GF-D8 (cell line): ENCODE data around the gene DTNB.

ENCODE experiments used
- DNase-seq: peaks from one replicate; lab custom pipeline; 2025; lab: John Stamatoyannopoulos, UW

Gene DTNB

DNA sequence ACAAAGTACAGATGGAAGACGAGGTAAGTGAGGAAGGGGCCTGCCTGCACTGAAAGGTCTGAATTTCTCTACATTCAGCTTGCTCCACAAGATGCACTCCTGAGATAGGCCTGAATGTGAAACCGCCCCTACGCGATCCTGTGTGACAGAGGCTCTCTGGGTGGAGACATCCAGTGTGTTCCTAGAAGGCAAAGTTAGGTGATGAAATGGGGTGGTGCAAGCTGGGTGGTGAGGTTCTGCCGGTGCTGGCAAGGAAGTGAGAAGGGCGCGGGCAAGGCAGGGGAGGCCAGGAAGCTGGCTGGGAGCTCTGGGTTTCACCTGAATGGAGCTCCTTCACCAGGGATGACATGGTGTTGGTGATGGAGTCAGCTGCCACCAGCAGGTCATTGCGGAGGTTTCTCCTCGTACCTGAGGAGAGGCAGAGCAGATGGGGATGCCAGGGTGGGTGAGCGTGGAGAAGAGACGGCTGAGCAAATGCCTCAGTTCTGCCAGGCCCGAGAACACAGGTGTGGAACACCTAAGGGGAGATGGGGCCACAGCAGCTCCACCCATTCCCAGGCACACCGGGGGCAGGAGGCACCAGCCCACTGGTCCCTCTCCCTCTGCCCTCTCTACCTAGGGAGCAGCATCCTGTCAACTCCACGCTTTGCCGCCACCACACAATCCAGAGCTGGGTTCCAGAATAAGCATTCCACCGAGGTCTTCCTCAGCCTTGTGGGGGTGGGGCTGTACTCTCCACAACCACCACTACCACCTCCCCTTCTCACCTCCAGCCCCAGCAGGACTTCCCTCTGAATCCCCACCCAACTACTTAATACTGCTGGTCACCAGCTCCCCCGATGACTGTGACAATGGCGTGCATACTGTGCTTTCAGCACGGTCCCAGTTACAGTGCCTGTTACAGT lies 286.2 kb downstream of the DTNB start:
- no peak for DNase-seq

DNA sequence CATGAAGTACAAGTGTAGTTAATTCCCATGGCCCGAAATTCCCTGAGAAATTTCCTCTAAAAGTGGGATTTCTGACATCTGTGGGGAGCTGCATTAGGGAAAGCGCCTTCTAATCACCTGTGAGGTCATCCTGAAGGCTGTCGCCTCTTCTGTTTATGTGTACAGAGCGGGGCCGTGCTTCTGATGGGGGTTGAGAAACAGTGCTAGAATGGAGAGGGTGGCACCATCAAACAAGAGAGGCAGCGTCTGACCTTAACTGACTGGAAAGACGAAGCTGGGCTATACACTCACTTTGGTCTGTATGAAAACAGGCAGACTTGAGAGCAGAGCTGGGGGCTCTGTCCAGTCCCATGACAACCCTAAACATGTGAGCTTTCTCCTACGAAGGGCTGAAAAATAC lies 287.5 kb downstream of the DTNB start:
- no peak for DNase-seq

DNA sequence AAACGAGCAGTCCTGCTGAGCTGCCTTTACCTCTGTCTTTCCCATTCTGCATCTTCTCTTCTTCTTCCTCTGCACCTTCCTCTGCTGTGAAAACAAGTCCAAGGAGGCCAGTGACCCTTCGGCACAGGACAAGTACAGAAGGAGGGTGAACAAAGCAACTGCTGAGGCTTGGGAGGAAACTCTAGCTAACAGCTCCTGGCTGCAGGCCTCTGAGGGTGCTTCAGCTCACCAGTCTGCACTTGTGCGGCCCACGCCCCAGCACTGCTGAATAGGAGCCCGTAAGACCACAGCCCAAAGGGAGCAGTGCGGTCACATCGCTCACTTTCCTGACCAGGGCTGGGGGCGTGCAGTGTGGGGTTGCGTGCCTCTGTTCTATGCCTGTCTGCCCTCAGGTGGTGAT lies 289.6 kb downstream of the DTNB start:
- DNase-seq = no peak

DNA sequence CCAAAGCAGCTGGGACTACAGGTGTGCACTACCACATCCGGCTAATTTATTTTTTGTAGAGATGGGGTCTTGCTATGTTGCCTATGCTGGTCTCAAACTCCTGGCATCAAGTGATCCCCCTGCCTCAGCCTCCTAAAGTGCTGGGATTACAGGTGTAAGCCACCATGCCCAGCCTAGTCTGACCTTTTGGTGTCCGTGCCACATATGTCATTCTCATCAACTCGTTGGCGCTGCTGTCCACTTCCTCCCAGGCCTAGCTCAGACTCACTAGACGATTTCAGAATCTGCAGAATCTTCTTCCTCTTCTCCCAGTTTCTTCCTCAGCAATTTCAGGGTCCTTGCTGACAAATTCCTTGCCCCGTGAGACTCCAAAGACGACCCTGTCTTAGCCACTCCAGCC lies 291.9 kb downstream of the DTNB start:
- no peak for DNase-seq

DNA sequence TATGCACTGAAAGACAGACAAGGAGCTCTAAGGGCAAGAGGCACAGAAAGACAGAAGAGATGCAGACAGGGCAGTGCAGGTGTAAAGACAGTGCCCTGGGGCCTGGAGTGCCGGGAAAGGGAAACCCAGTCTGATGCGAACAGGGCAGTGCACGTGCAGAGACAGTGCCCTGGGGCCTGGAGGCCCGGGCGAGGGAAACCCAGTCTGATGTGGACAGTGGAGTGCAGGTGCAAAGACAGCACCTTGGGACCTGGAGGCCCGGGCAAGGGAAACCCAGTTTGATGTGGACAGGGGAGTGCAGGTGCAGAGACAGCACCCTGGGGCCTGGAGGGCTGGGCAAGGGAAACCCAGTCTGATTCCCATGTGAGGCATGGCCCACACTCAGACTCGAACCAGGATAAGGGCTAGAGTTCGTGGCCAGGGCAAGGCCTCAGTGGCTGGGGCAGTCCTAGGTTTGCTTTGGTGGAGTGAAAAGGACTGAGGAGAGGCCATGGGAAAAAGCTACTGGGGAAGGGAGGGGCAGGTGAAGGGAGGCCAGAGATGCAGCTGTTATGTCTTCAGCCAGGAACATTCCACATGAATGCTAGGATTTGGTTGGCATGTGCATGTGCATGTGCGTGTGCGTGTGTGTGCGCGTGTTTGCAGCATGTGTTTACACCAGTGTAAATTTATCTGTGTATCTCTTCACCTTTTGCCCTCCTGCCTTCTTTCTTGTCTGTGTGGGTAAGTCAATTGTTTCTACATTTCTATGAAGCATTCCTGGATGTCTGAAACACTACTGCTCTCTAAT lies 292.6 kb downstream of the DTNB start:
- DNase-seq = no peak

DNA sequence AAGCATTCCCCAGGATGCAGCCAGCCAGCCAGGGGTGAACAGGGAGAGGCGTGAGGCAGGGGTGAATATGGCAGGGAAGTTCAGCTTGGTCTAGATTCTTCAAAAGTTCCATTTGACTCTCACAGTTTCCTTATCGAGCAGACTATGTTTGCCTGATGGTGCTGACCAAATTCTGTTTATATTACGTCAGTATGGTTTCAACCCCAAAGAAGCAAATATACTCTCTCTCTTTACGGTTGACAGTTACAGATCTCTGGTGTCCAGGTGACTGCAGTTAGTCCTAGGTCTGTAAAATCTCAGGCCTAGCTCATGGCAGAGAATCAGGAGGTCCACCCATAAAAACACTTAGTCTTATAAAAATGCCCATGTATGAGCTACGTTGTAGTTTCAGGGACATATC lies 293.4 kb downstream of the DTNB start:
- DNase-seq = no peak

DNA sequence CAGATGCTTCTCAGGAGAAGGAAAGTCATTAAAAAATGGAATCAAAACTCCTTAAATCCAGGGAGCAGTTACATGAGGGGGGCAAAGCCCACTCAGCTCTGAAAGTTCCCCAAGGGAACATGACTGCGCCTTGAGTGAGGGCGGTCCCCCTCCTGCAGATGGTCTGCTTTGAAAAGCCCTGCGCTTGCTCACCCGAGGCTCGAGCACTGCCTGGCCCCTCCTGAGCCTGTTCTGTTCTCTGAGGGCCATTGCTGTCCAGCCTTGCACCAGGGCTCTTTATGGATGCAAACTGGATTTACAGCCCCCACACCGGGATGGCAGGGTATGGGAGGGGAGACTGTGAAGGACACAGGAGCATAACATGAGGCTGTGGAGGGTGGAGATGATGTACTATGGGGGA lies 293.8 kb downstream of the DTNB start:
- DNase-seq = no peak

DNA sequence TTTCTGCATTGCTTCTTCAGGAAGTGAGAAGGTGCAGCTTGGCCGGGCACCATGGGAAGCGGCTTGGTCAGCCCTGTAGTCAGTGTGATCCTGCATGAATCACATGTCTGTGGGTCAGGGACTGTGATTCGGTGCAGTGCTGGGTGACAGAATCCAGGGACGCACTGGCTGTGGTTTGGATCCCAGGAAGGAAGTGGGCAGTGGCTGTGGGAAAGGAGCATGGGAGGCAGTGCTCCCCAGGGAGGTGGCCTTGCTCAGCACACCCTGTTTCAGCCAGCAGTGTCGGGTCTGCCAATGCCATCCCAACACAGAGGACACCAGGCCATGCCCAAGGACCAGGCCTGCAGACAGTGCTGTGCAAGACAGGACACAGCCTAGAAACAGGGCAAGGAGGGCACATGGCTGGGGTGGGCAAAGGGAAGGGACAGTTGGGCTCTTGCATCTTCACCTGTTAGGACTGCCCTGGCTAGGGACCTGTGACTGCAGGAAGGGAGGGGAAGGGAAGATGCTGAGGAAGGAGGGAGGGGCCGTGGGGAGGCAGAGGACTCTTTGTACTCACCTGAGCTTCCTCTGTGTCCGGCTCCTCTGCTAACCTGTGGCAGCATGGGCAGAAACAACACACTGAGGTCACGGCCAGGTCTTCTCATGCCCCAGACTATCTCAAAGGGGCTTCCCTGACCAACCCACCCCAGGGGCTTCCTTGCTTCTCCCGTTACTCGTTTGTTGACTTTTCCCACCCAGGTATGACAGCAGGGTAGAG lies 294.5 kb downstream of the DTNB start:
- DNase-seq = no peak

DNA sequence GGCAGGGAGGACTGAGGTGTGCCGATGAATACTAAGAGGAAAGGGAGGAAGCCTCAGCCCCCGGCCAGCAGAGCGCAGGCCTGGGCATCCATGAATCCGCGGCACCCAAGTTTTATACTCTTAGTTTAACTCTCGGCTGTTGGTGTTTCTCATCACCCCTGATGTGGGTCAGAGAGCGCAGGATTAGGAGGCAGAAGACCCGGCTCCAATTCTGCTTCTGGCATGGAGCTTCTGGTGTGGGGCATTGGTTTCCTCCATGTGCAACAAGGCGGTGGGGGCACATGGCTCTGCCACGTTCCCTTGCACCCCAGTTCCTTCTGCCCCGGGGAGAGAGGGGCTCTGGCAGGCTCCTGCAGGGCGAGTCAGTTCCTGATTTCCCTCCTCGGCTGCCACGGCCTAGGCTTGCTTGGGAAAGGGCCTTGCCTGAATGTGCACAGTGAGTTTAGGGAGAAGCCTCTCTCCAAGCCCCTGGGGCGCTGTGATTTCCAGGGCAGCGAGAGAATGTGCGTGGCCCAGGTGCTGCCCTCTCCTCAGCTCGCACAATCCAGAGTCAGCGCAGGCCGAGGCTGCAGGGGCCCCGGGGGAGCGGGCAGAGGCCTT lies 295.5 kb downstream of the DTNB start:
- no peak for DNase-seq

DNA sequence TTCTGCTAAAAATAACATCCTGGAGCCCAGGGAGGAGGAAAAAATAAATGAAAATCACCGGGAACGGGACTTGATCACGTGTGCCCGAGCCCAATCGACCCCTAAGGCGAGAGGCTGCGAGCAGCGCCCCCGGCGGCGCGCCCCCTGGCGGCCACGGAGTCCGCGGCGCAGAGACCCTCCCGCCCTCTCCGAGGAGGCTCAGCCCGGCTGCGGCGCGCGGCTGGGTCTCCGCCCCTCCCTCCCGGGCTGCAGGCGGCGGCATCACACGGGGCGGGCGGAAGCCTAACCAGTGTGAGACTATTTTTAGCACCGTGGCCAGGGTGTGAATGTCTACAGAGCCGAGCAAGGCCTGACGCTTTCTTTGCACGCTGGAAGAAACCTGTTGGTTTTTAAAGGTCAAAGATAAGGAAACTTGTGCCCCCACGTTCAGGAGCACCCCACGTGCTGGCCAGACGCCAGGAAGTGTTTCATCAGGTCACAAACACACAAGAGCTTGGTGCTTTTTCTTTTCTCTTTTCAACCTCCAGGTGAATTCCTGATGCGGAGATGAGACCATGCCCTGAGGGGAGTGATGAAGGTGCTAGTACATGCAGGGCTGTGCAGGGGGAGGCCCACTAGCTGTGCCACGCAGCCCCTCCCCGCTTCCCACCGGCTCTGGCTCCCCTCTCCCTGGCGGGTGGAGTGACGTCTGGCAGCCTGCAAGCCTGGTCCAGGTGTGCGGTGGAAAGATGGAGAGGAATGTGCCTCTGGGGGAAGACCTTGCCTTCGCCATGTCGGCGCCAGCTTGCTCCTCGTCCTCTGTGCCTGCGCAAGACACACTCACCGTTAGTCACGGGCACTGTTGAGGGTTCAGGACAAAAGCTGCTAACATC lies 296.4 kb downstream of the DTNB start:
- peak; percentile 47 for DNase-seq

DNA sequence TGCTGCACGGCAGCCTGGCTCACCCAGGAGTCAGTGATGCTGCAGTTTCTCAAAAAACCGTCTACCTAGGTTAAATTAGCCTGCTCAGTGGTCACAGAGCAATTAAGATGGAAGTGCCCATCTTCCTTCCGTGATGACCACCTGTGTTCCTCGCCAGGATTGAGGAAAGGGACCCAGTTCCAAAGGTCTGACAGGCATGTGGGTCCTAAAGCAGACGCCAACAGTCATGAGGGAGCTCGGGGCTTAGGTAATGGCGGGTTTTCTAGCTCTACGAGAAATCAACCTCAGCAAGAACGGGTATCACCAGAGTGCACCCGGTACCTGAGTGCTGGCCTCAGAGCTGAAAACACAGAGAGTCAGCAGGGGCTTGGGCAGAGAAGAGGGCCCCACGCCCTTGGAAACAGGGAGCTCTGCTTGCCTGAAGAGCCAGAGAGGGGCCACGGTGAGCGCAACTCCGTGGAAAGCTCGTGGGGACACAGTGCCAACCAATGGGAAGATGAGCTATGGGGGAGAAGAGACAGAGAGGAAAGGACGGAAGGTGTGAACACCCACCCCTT lies 297.3 kb downstream of the DTNB start:
- DNase-seq = no peak

DNA sequence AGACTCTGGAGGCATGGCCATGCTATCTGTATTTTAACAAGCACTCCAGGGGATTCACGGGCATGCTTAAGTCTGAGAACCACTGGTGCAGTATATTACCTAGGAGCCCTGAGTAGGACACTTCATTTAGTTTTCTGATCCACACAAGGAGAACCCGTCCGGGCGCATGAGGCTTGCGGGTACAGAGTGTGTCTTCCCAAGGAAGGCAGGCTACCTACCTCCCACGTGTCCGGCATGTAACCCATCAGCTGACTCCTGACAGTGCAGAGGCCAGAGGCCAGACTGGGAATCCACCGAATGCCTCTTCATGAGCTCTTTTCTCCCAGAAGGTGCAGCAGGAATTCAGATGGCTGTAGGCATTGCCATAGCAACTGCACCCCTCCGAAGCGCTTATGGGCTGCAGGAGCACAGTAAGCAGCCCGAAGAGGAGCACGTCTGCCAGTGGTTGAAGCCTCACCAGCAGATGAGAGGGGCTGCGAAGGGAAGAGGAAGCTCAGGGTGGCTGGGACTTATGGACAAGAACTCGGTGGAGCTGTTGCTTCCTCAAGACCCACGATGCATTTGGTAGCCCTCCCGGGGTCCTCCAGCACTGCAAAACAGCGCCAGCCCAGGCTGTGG lies 297.9 kb downstream of the DTNB start:
- no peak for DNase-seq

DNA sequence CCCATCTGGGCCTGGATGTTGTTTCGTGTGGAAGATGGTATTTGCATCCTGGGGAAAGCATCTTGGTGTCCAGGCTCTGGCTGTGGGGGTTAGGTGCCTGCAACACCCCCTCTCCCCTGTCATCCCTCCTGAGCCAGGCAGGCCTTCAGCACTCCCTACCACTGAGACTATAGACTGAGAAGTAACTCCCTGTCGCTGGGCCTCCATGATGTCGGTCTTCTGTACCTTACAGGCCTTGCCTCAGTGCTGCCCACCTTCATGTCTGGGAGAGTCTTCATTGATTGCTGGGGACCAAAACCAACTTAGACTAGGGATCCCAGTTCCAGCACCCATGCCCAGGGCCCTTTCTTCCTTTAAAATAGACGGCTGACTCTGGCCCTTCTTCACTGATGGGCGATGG lies 298.6 kb downstream of the DTNB start:
- DNase-seq = no peak

DNA sequence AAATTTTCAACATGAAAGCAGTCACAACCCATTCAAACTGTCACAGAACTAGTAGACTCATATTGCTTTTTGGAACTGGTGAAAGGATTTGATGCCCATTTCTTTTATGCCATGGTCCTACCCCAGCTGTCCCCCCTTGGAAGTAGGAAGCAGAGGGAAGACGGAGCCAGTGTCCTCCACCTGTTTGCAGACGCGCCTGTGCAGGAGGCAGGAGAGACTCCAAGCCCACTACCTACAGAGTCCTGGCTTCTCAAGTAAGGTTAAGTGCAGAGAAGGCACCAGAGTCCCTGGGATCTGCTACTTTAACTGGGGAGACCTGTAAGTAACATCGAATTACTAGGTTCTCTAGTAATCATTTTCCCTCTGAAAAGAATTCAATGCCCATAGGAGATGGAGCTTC lies 299.0 kb downstream of the DTNB start:
- no peak for DNase-seq

DNA sequence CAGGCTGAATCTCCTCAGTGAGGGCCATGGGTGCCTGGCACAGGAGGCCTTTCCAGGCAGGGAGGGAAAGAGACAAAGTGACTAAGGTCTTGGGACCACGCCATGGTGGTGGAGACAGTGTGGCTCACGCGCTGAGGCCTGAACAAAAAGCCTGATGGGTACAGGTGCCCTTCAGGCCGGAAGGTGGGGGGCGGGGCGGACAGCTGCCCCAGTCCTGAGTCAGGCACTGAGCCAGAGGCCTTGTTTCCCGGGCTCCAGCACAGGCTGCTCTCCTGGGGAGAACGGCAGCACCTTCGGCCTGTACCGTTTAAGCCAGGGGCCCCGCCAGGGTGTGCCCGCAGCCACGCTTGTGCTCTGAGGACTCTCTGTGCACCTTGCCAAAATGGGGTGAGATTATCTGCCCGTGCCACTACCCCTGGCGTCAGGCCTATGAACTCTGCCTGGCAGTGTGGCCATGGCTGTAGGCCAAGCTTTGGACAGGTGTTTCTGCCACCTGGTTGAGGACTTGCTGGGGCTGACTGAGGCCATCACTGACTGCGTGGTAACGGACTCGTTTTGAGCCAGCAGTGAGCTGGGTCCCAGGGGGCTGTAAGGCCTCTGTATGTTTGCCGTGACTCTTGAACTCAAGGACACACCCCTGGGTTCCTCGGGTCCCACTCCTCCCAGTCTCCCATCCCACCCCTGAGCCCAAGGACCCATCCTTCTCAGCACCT lies 300.0 kb downstream of the DTNB start:
- DNase-seq = no peak

DNA sequence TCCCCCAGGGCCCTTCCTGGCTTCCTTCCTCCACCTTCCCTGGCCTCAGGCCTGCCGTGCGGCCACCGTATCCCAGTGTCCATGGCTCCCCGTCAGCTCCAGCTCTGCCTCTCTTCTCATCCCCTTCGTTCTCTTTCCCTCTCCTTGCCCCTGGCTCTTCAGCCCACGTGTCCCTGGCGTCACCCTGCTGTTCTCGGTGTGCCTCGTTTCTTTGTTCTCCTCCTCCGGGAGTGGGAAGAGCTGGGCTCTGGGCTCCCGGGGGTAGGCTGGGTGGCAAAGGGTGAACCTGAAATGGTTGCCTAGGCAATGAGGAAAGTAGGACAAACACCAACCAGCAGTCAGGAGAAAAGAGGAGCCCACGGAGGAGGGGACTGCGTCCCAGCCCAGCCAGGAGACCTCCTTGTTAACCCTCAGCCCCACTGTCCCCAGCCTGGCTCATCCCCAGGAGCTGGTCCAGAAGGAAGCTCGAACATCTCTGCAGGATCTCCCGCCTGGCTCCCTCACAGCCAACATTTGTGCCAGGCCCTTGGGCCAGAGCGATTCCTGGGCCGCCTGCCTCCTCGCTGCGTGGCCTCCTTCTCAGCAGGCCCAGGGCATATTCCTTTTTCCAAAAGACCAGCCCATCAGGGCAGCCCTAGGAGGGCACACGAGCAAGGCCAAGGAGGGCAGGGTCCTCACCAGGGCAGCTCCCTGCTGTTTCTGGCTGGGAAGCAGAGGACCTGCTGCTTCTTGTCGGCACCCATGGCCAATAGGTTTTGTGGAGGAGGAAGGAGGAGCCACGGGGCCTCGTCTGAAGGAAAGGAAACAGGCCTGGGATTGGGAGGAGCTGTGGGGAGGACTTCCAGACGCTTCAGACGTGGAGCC lies 300.7 kb downstream of the DTNB start:
- no peak for DNase-seq

DNA sequence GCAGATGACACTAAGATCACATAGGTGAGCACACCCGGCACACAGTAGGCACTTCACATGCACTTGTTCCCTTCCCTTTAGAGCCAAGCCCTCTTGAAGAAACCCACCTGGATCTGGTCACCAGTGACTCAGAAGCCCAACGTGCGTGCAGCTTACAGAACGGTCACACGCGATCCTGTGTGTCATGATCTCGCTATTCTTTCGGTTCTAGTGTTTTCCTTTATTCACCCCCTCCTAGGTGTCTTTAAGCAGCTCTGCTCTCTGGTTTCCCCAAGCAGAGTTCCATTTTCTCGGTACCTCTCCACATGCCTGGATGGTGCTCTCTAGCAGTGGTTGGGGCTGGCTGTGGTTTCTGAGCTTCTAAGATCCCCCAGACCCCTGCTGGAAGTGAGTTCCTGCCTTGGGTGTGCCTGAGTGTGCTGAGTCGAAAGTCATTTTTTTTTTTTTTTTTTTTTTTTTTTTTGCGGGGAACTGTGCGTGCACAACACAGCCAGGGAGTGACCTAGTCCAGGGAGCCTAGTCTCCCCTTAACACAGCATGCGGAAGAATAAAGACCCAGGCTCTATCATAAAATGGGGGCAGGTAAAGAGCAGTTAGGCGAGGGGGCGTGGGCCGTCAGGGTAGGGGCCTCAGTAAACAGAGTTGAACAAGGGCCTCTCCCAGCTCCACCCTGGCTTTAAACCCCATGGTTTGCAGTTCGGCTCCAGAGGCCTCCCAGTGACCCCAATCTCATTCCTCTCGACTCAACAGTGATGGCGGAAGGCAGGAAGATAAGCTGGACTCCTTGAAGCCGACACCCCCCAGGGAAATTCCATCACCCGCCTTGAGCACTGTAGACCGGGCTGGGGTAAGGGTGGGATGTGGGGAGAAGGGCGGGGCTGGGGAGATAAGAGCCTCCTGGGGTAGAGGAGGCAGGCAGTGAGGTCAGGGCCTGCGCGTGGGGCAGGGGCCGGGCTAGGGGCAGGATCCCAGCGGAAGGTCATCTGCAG lies 301.8 kb downstream of the DTNB start:
- DNase-seq = no peak

DNA sequence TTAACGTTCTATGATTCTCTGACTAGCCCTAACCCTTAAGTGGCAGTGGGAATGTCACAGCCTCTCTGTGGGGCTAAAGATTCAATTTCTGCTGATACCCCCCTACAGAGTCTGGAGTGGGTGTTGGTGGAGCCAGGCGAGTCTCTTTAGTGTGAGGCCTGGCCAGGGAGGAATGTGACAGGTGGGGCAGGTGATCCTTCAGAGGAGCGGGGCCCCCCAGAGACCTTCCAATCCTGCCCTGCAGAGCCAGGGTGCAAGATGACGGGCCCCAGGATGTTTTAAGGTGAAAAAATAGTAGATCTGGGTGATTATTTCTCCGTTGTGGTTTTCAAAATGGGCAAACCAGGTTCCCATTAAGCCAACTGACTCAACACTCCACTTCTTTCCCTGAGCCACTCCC lies 303.5 kb downstream of the DTNB start:
- DNase-seq = no peak
